ENCODE results near the gene NIPAL3.
A peak's percentile ranks its signal among the peaks of the same experiment; 100 is the strongest.
"Not testable (repeated sequence)": the region's sequence is repeated elsewhere in the genome, so short reads cannot be mapped to it uniquely, and the experiment has no call there.

NIPAL3 gene

GRCh38 chr1:24492935-24493334, 77.3 kb downstream of the NIPAL3 start:
- DNase-seq, result not testable (repeated sequence)

DNA sequence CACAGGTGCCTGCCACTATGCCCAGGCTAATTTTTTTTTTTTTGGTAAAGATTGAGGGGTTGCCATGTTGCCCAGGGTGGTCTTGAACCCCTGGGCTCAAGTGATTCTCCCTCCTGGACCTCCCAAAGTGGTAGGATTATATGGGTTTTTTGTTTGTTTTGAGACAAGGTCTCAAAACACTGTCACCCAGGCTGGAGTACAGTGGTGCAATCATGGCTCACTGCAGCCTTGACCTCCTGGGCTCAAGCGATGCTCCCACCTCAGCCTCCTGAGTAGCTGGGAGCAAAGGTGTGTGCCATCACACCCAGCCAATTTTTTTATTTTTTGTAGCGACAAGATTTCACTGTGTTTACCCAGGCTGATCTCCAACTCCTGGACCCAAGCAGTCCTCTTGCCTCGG, 78.2 kb downstream of the NIPAL3 start:
- no peak for DNase-seq

GRCh38 chr1:24498589-24498988, 83.0 kb downstream of the NIPAL3 start:
- DNase-seq, result no peak

- DNase-seq, result no peak
These were observed 84.9 kb downstream of the NIPAL3 start for GRCh38 chr1:24500448-24501048.

GRCh38 chr1:24501371-24502064, 85.9 kb downstream of the NIPAL3 start:
- DNase-seq, result no peak

DNA sequence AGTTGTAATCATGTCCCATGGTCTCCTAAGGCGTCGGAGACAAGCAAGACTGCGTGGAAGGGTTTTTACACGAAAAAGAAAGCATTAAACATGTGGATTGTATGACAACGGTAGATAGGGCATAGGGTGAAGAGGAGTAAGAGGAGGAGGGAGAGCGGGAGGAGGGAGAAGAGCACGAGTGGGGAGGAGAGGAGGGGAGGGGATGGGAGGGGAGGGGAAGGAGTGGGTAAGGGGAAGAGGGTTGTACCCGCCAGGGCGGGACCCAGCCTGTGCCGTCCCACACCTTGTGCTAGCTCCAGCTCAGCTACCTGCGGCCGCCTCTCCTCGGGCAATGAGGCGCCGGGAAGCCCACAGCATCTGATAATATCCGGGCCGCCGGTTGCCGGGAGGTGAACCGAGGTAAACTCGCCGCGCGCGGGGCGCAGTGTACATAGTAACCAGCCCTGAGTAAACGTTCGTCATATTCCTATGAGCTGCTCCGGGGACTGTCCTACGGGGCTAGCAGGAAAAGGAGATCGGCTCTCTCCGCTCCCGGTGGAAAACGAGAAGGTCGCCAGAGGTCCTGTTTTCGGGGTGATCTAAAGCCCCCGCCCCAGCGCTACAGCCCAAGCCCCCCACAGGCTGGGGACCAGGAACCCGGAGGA, 86.6 kb downstream of the NIPAL3 start:
- DNase-seq, result peak; percentile 80

DNA sequence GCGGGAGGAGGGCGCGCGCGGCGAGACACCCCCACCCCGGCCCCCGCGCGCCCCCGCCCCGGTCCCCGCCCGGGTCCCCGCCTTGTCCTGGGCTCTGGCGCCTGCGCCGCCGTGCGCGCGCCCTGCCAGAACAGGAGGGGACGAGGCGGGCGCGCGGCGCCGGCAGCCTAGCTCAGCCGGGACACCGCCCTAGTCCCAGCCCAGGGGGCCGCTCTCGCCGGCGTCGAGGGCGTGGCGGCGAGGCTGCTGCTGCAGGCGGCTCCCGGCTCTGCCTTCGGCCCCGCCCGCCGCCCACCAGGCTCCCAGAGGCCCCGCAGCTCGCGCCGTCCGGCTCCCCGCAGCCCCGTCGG, 87.1 kb downstream of the NIPAL3 start, which contains the start of gene RCAN3:
RCAN3 (plus strand) TSS at position 128 of the 350 bp plus-strand sequence. CDS start 11,537 bp downstream, outside the sequence.
- DNase-seq, result peak; percentile 87

GRCh38 chr1:24503059-24503751, 87.6 kb downstream of the NIPAL3 start:
- DNase-seq, result peak; percentile 48

- no peak for DNase-seq
These were observed 88.4 kb downstream of the NIPAL3 start for GRCh38 chr1:24503870-24504523.

GRCh38 chr1:24504560-24504959, 89.0 kb downstream of the NIPAL3 start:
- DNase-seq, result no peak

GRCh38 chr1:24505816-24506215, 90.2 kb downstream of the NIPAL3 start:
- DNase-seq, result no peak

DNA sequence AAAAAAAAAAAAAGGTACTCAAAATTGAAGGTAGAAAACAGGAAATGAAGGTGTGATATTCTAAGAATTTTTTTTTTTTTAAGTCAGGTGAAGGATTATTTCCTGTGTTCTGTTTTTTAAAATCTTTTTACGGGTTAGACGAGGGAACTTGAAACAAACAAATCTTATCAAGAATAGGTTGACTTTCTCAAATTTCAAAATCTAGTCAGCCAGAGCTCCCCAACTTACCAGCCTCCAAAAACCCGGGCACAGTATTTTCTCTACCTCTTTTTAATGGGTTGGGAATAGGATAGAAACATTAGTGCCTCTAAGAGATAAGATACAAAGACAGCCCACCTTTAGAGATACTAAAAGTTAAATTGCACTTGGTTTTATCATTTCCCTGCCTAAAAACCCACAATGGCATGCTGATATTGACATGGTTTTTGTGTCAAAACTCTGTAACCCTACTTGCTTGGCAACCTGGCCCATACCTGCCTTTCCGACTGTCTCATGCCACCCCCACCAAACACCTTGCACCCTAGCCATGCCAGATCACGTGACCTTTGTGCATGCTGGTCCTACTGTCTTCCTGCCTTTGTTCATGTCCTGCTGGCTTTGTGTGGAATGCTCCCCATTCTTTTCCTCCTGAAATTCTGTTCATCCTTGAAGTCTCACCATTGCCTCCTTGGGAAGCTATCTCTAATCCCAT, 91.2 kb downstream of the NIPAL3 start:
- no peak for DNase-seq

DNA sequence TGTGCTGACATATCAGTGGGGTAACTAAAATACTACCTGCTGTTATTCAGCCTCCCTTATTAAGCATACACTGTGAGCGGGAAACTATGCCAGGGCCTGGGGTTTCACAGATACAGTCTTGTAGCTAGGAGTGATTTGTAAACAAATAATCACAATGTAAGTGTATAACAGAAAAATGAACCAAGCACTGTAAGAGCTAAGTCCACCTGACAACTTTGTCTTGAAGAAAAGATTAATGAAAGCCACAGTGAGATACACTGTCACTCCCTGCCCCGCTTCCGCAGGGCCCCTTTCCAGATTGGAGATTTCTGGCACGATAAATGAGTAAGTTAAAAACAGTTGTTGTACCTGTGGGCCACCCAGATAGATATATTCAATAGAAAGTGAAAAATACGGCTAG, 91.8 kb downstream of the NIPAL3 start:
- DNase-seq, result no peak

DNA sequence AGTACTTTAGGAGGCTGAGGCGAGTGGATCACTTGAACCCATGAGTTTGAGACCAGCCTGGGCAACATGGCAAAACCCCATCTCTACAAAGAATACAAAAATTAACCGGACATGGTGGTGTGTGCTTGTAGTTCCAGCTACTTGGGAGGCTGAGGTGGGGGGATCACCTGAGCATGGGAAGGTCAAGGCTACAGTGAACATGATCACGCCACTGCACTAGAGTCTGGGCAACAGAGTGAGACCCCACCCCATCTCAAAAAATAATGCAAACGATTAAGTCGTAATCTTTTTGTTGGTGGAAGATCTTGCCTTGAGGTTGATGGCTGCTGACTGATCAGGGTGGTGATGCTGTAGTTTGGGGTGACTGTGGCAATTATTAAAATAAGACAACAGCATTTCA, 93.3 kb downstream of the NIPAL3 start:
- DNase-seq, result no peak

GRCh38 chr1:24513706-24514105, 98.1 kb downstream of the NIPAL3 start:
- DNase-seq, result no peak

- DNase-seq, result no peak
These were observed 99.3 kb downstream of the NIPAL3 start for GRCh38 chr1:24514946-24515345.

- not testable (repeated sequence) for DNase-seq
These were observed 100.1 kb downstream of the NIPAL3 start for GRCh38 chr1:24515671-24516209.

- no peak for DNase-seq
These were observed 100.9 kb downstream of the NIPAL3 start for GRCh38 chr1:24516506-24516905.

DNA sequence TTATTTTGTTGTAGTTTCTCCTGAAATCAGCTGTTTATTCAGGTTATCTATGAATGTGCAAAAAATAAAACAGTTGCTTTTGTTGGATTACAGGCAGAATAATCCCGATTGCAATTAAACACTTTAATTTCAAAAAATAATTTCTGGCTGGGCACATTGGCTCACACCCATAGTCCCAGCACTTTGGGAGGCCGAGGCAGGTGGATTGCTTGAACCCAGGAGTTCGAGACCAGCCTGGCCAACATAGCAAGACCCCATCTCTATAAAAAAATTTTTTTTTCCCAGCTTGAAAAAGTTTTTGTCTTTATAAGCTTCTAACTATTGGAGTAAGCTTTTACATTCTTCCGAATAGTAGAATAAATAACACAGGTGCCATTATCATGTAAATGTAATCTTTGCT, 102.3 kb downstream of the NIPAL3 start:
- no peak for DNase-seq

DNA sequence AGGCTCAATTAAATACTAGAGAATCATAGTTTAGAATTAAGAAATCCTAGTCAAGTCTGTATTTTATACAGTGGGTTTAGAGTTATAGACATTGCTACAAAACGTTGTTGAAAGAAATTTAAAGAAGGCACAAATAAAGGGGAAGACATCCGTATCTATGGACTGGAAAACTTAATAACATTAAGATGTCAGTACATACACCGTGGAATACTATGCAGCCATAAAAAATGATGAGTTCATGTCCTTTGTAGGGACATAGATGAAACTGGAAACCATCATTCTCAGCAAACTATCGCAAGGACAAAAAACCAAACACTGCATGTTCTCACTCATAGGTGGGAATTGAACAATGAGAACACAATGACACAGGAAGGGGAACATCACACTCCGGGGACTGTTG, 104.7 kb downstream of the NIPAL3 start:
- DNase-seq, result not testable (repeated sequence)
